ENCODE measurements around the gene CDSN.

DNA sequence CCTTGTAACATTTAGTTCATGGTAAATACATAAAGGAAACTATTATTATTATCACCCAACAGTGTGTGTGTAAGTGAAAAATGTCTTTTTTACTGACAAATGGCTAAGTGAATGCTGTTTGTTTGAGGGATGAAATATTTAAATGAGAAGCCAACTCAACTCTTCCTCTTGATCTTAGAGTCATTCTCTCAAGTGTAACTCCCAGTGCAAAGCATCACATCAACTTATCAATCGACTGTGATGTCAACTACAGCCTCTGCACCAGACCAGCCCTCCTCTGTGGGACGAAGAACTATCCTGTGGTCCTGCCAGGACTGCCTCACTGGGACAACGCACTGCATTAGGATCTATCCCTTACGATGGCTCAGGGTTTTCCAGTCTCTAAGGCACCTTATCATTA is 13.2 kb downstream of the CDSN start:
- TF ChIP-seq POLR2AphosphoS5 (IDR thresholded peaks at IDR 0.05; ENCODE audit: low read depth, low read length) (no peak), TAF1 (IDR thresholded peaks at IDR 0.05; ENCODE audit: low read depth, low read length) (no peak), POLR2A (IDR thresholded peaks at IDR 0.05; ENCODE audit: low read depth, low read length) (no peak), PAX5 (IDR thresholded peaks at IDR 0.05; ENCODE audit: insufficient read depth, low read length, severe bottlenecking) (no peak), POU2F2 (IDR thresholded peaks at IDR 0.05; ENCODE audit: low read depth, low read length) (no peak), SPI1 (IDR thresholded peaks at IDR 0.05; ENCODE audit: low read depth, low read length) (no peak)

All from GM12891 (cell line).